ENCODE results near the gene ENTR1.

Gene ENTR1

DNA sequence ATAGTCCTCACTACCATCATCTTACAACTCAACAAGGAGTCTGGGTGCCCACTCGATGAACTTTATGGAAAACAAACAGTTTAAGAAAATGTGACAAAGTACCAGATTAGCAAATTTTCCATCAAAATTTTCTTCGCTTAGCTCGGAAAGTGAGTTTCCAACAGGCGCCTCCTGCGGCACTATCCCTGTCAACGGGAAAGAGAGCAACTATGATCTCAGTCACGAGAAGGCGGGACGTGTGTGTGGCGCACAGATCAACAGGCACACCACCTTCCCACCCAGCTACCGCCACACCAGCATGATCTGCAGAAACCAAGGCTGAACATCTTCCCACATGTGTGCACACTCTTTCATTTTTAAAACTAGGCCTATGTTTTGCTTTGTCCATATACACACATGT is 42.9 kb upstream of the ENTR1 start:
- no peak for DNase-seq (ENCODE audit: low read depth)
- in situ Hi-C loops (cut with HindIII; ENCODE audit: low sequenced_read_pairs) = no loop called here
- H3K4me3 ChIP-seq (ENCODE audit: low read depth, low read length) = no peak overlapping the region
- no peak for TF ChIP-seq CTCF (IDR thresholded peaks at IDR 0.05; ENCODE audit: low read depth, low read length, missing control alignments)

- in situ Hi-C loops (cut with HindIII; ENCODE audit: low sequenced_read_pairs) = no loop called here
- no peak overlapping the region for H3K4me3 ChIP-seq (ENCODE audit: low read depth, low read length)
- no peak for DNase-seq (ENCODE audit: low read depth)
- no peak for TF ChIP-seq CTCF (IDR thresholded peaks at IDR 0.05; ENCODE audit: low read depth, low read length, missing control alignments)
These were observed 40.9 kb upstream of the ENTR1 start for GRCh38 chr9:136451221-136451877.

DNA sequence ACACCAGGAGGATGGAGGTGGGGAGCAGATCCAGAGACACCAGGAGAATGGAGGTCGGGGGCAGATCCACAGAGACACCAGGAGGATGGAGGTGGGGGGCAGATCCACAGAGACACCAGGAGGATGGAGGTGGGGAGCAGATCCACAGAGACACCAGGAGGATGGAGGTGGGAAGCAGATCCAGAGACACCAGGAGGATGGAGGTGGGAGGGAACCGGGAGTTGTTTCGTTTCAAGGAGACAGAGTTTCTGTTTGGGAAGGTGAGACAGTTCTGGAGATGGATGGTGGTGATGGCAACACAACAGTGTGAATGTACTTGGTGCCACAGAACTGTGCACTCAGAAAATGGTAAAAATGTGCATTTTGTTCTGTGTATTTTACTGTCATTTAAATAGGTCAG is 38.2 kb upstream of the ENTR1 start:
- DNase-seq (ENCODE audit: low read depth) = no peak
- in situ Hi-C loops (cut with HindIII; ENCODE audit: low sequenced_read_pairs) = no loop called here
- H3K4me3 ChIP-seq (ENCODE audit: low read depth, low read length) = no peak overlapping the region
- TF ChIP-seq CTCF (IDR thresholded peaks at IDR 0.05; ENCODE audit: low read depth, low read length, missing control alignments) = no peak

GRCh38 chr9:136447173-136447778 is 36.9 kb upstream of the ENTR1 start:
- no peak for TF ChIP-seq CTCF (IDR thresholded peaks at IDR 0.05; ENCODE audit: low read depth, low read length, missing control alignments)
- no peak overlapping the region for H3K4me3 ChIP-seq (ENCODE audit: low read depth, low read length)
- in situ Hi-C loops (cut with HindIII; ENCODE audit: low sequenced_read_pairs) = no loop called here
- DNase-seq (ENCODE audit: low read depth) = no peak

DNA sequence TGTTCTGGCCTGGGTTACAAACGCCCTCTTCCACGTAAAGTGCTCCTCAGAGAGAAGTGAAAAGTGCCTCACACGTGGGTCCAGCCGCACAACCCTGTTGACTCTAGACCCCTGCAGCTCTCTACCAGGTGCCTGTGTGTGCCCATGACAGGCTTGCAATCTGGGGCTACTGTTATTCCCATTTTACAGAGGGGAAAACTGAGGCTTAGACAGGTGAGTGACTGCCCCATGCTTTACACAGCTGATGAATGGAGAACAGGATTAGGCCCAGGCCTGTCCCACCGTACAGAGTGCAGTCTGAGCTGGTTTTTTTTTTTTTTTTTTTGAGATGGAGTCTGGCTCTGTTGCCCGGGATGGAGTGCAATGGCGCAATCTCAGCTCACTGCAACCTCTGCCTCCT is 35.4 kb upstream of the ENTR1 start:
- no peak for TF ChIP-seq CTCF (IDR thresholded peaks at IDR 0.05; ENCODE audit: low read depth, low read length, missing control alignments)
- no peak overlapping the region for H3K4me3 ChIP-seq (ENCODE audit: low read depth, low read length)
- DNase-seq (ENCODE audit: low read depth) = no peak
- in situ Hi-C loops (cut with HindIII; ENCODE audit: low sequenced_read_pairs) = no loop called here

GRCh38 chr9:136444102-136444501 is 33.7 kb upstream of the ENTR1 start:
- TF ChIP-seq CTCF (IDR thresholded peaks at IDR 0.05; ENCODE audit: low read depth, low read length, missing control alignments) = no peak
- no peak overlapping the region for H3K4me3 ChIP-seq (ENCODE audit: low read depth, low read length)
- in situ Hi-C loops (cut with HindIII; ENCODE audit: low sequenced_read_pairs) = no loop called here
- no peak for DNase-seq (ENCODE audit: low read depth)

Measured in astrocyte of the cerebellum (primary cell).